HUES6 (cell line): Measurements from ENCODE around the gene FAM3B.
A peak's percentile ranks its signal among the peaks of the same experiment; 100 is the strongest.
"Not testable (repeated sequence)": the region's sequence is repeated elsewhere in the genome, so short reads cannot be mapped to it uniquely, and the experiment has no call there.

Source experiments
- H3K27ac ChIP-seq: 2 replicates; pipeline ENCODE4 v1.7.0; 2013; ENCODE audit warnings: low read depth, mild to moderate bottlenecking, low read length, inconsistent platforms
- H3K27me3 ChIP-seq: 2 replicates; pipeline ENCODE4 v1.6.1; 2013; ENCODE audit warnings: low read length; ENCODE audit not compliant: control insufficient read depth, insufficient read depth
- H3K36me3 ChIP-seq: 2 replicates; pipeline ENCODE4 v1.6.1; 2013; ENCODE audit warnings: low read length; ENCODE audit not compliant: control insufficient read depth, insufficient read depth
- H3K4me1 ChIP-seq: 2 replicates; pipeline ENCODE4 v1.6.1; 2013; ENCODE audit warnings: low read length; ENCODE audit not compliant: control insufficient read depth, insufficient read depth
- H3K4me3 ChIP-seq: 2 replicates; pipeline ENCODE4 v1.5.1; 2013; ENCODE audit warnings: low read depth, low read length
- H3K9ac ChIP-seq: one replicate; pipeline ENCODE4 v1.6.1; 2013; ENCODE audit warnings: mild to moderate bottlenecking, low read length
- H3K9me3 ChIP-seq: 2 replicates; pipeline ENCODE4 v1.6.1; 2013; ENCODE audit warnings: low read depth, low read length; ENCODE audit not compliant: control insufficient read depth, insufficient read depth

FAM3B gene

GRCh38 chr21:41294548-41295231 lies 21.9 kb upstream of the FAM3B start:
- H3K4me3 ChIP-seq = no peak overlapping the region
- no peak overlapping the region for H3K27ac ChIP-seq
- H3K9me3 ChIP-seq = peaks cover 12% of the 10 kb centered on the region; the same call in 1 of the 2 replicates
- no peaks in the 10 kb centered on the region for H3K4me1 ChIP-seq
- H3K9ac ChIP-seq = no peak overlapping the region
- peaks cover 6% of the 10 kb centered on the region; the same call in 1 of the 2 replicates for H3K27me3 ChIP-seq
- H3K36me3 ChIP-seq = no peaks in the 10 kb centered on the region

- no peak overlapping the region for H3K9ac ChIP-seq
- H3K4me1 ChIP-seq = no peaks in the 10 kb centered on the region
- H3K27me3 ChIP-seq = no peaks in the 10 kb centered on the region
- no peak overlapping the region for H3K27ac ChIP-seq
- H3K9me3 ChIP-seq = peaks cover 12% of the 10 kb centered on the region; the same call in 1 of the 2 replicates
- no peaks in the 10 kb centered on the region for H3K36me3 ChIP-seq
- no peak overlapping the region for H3K4me3 ChIP-seq
Observed at GRCh38 chr21:41295721-41296254, 20.8 kb upstream of the FAM3B start.

GRCh38 chr21:41302976-41303375 lies 13.6 kb upstream of the FAM3B start:
- Histone ChIP-seq H3K27me3 (no peaks in the 10 kb centered on the region), H3K4me3 (no peak overlapping the region), H3K27ac (no peak overlapping the region), H3K9me3 (peaks cover 10% of the 10 kb centered on the region; the same call in 1 of the 2 replicates), H3K9ac (no peak overlapping the region), H3K4me1 (no peaks in the 10 kb centered on the region), H3K36me3 (no peaks in the 10 kb centered on the region)

- Histone ChIP-seq H3K36me3 (no peaks in the 10 kb centered on the region), H3K27me3 (0 out of 2 replicates have a peak, but pooled peaks cover 6% of the 10 kb centered on the region), H3K9ac (no peak overlapping the region), H3K4me3 (no peak overlapping the region), H3K9me3 (peaks cover 10% of the 10 kb centered on the region; the same call in 1 of the 2 replicates), H3K4me1 (no peaks in the 10 kb centered on the region), H3K27ac (no peak overlapping the region)
Observed at GRCh38 chr21:41304068-41304720, 12.4 kb upstream of the FAM3B start.

GRCh38 chr21:41307219-41307618 lies 9.4 kb upstream of the FAM3B start:
- H3K9me3 ChIP-seq = peaks cover 6% of the 10 kb centered on the region; the same call in 1 of the 2 replicates
- H3K36me3 ChIP-seq = no peaks in the 10 kb centered on the region
- H3K4me1 ChIP-seq = no peaks in the 10 kb centered on the region
- H3K27me3 ChIP-seq = peaks cover 6% of the 10 kb centered on the region; the same call in 1 of the 2 replicates
- no peak overlapping the region for H3K4me3 ChIP-seq
- no peak overlapping the region for H3K9ac ChIP-seq
- no peak overlapping the region for H3K27ac ChIP-seq

- not testable (repeated sequence) for H3K36me3 ChIP-seq, H3K27ac ChIP-seq, H3K4me3 ChIP-seq, H3K9ac ChIP-seq, H3K4me1 ChIP-seq, H3K9me3 ChIP-seq
- peaks cover 41% of the 10 kb centered on the region for H3K27me3 ChIP-seq
Observed at GRCh38 chr21:41313285-41314164, 3.1 kb upstream of the FAM3B start.

GRCh38 chr21:41315726-41316125 lies 875 bp upstream of the FAM3B start:
- H3K4me3 ChIP-seq = no peak overlapping the region
- peaks cover 35% of the 10 kb centered on the region for H3K27me3 ChIP-seq
- no peak overlapping the region for H3K27ac ChIP-seq
- H3K4me1 ChIP-seq = peaks cover 7% of the 10 kb centered on the region
- no peaks in the 10 kb centered on the region for H3K9me3 ChIP-seq
- no peaks in the 10 kb centered on the region for H3K36me3 ChIP-seq
- H3K9ac ChIP-seq = no peak overlapping the region

GRCh38 chr21:41317063-41317392 lies 427 bp downstream of the FAM3B start:
- no peak overlapping the region for H3K27ac ChIP-seq
- H3K9ac ChIP-seq = peak overlapping the region; percentile 44
- peaks cover 7% of the 10 kb centered on the region for H3K4me1 ChIP-seq
- no peaks in the 10 kb centered on the region for H3K36me3 ChIP-seq
- H3K27me3 ChIP-seq = peaks cover 35% of the 10 kb centered on the region
- no peaks in the 10 kb centered on the region for H3K9me3 ChIP-seq
- H3K4me3 ChIP-seq = peak overlapping the region; percentile 71

GRCh38 chr21:41317458-41317857 lies 857 bp downstream of the FAM3B start:
- peak overlapping the region; percentile 71 for H3K4me3 ChIP-seq
- H3K27ac ChIP-seq = no peak overlapping the region
- no peak overlapping the region for H3K9ac ChIP-seq
- H3K27me3 ChIP-seq = peaks cover 35% of the 10 kb centered on the region
- H3K4me1 ChIP-seq = peaks cover 10% of the 10 kb centered on the region
- no peaks in the 10 kb centered on the region for H3K9me3 ChIP-seq
- H3K36me3 ChIP-seq = no peaks in the 10 kb centered on the region

- Histone ChIP-seq H3K4me1 (peaks cover 17% of the 10 kb centered on the region), H3K36me3 (no peaks in the 10 kb centered on the region), H3K27me3 (peaks cover 35% of the 10 kb centered on the region), H3K4me3 (no peak overlapping the region), H3K9ac (no peak overlapping the region), H3K27ac (no peak overlapping the region), H3K9me3 (no peaks in the 10 kb centered on the region)
Observed at GRCh38 chr21:41318218-41318617, 1.6 kb downstream of the FAM3B start.
